Measurements from ENCODE around the gene SELENOW.
"Not testable (repeated sequence)": the region's sequence is repeated elsewhere in the genome, so short reads cannot be mapped to it uniquely, and the experiment has no call there.

Gene SELENOW

GRCh38 chr19:47786566-47786965 lies 8.1 kb downstream of the SELENOW start:
- DNase-seq (ENCODE audit: low read depth), result no peak

- not testable (repeated sequence) for DNase-seq (ENCODE audit: low read depth)
These were observed 8.8 kb downstream of the SELENOW start for GRCh38 chr19:47787307-47787706.

GRCh38 chr19:47789811-47790210 lies 11.3 kb downstream of the SELENOW start:
- not testable (repeated sequence) for DNase-seq (ENCODE audit: low read depth)

- DNase-seq (ENCODE audit: low read depth), result peak; percentile 58
These were observed 11.9 kb downstream of the SELENOW start for GRCh38 chr19:47790398-47790814.

- DNase-seq (ENCODE audit: low read depth), result no peak
These were observed 14.1 kb downstream of the SELENOW start for GRCh38 chr19:47792616-47793015.

GRCh38 chr19:47794526-47794925 lies 16.0 kb downstream of the SELENOW start:
- no peak for DNase-seq (ENCODE audit: low read depth)

GRCh38 chr19:47796785-47797184 lies 18.3 kb downstream of the SELENOW start:
- no peak for DNase-seq (ENCODE audit: low read depth)

- DNase-seq (ENCODE audit: low read depth), result no peak
These were observed 19.7 kb downstream of the SELENOW start for GRCh38 chr19:47797996-47798903.

- DNase-seq (ENCODE audit: low read depth), result no peak
These were observed 20.4 kb downstream of the SELENOW start for GRCh38 chr19:47798904-47799266.

GRCh38 chr19:47801270-47801669 lies 22.8 kb downstream of the SELENOW start:
- DNase-seq (ENCODE audit: low read depth), result no peak

- no peak for DNase-seq (ENCODE audit: low read depth)
These were observed 24.1 kb downstream of the SELENOW start for GRCh38 chr19:47802521-47803043.

GRCh38 chr19:47803148-47803547 lies 24.6 kb downstream of the SELENOW start:
- DNase-seq (ENCODE audit: low read depth), result not testable (repeated sequence)

- not testable (repeated sequence) for DNase-seq (ENCODE audit: low read depth)
These were observed 25.2 kb downstream of the SELENOW start for GRCh38 chr19:47803671-47804070.

GRCh38 chr19:47804451-47804850 lies 25.9 kb downstream of the SELENOW start, which contains the start of gene TPRX1:
TSS of gene TPRX1 (minus strand) at chr19:47804551. CDS start at chr19:47804539, 12 bp downstream.
- not testable (repeated sequence) for DNase-seq (ENCODE audit: low read depth)

GRCh38 chr19:47805313-47805712 lies 26.8 kb downstream of the SELENOW start:
- no peak for DNase-seq (ENCODE audit: low read depth)

- DNase-seq (ENCODE audit: low read depth), result no peak
These were observed 27.9 kb downstream of the SELENOW start for GRCh38 chr19:47806435-47806834.

- peak; percentile 37 for DNase-seq (ENCODE audit: low read depth)
These were observed 34.9 kb downstream of the SELENOW start for GRCh38 chr19:47813304-47813994.

- no peak for DNase-seq (ENCODE audit: low read depth)
These were observed 35.5 kb downstream of the SELENOW start for GRCh38 chr19:47813995-47814328.

GRCh38 chr19:47816270-47816669 lies 37.8 kb downstream of the SELENOW start:
- DNase-seq (ENCODE audit: low read depth), result not testable (repeated sequence)

- not testable (repeated sequence) for DNase-seq (ENCODE audit: low read depth)
These were observed 39.7 kb downstream of the SELENOW start for GRCh38 chr19:47818221-47818620.

- DNase-seq (ENCODE audit: low read depth), result no peak
These were observed 41.4 kb downstream of the SELENOW start for GRCh38 chr19:47819858-47820257.

GRCh38 chr19:47820410-47820809 lies 41.9 kb downstream of the SELENOW start:
- DNase-seq (ENCODE audit: low read depth), result no peak

- no peak for DNase-seq (ENCODE audit: low read depth)
These were observed 43.0 kb downstream of the SELENOW start, which contains the start of gene CRX for GRCh38 chr19:47821460-47822020. TSS of gene CRX (plus strand) at chr19:47821937. CDS start at chr19:47834444, 12,507 bp downstream.

Data from stimulated activated CD8-positive, alpha-beta memory T cell treated with anti-CD3 and anti-CD28 coated beads, Interleukin-12 subunit alpha, Interleukin-12 subunit beta, amount 100 ng/mL, for 4 hours (primary cell).